GM21619 (cell line): ENCODE data around the gene P2RY2.

Source experiments
- ATAC-seq: cut with Tn5 transposase; IDR thresholded peaks from one replicate; pipeline ENCODE4 v1.9.1; 2021; ENCODE audit not compliant: unreplicated experiment

Gene P2RY2

DNA sequence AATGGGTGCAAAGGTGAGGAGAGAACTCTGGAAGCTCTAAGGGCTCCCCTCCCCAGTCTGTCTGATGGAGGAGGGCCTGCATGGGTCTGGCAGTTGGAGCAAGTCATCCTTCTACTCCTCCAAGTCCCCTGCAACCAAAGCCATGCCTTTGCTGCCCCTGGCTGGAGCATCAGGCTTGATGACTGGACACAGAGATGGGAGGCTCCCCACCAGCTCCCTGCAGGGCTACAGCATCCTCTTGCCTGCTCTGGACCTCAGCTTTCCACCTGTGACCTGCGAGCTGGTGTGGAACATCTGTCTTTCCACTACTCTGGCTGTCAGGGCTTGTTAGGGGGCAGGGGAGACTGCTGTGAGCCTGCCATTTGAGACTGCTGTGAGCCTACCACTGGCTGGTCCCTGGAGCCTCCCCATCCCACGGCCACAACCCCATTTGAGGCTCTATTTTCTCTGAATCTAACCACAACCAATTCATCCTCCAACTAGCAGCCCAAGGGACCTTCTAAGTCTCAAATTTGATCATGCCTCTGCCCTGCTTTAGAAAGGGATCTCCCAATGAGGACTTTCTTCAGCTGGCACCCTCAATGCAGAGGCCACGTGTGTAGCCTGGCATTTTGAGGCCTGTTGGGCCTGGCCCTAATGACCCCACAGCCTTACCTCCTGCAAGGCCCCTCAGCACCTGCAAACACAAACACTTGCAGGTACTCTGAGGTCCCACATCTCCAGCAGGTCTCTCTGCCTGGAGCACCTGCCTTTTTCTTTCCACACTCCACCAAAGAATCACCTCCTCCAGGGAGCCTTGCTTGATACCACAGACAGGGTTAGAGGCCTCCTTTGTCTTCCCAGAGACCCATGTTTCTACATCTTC lies 63.9 kb downstream of the P2RY2 start:
- no peak for ATAC-seq

- no peak for ATAC-seq
Measured at GRCh38 chr11:73283276-73284000, 65.4 kb downstream of the P2RY2 start.

DNA sequence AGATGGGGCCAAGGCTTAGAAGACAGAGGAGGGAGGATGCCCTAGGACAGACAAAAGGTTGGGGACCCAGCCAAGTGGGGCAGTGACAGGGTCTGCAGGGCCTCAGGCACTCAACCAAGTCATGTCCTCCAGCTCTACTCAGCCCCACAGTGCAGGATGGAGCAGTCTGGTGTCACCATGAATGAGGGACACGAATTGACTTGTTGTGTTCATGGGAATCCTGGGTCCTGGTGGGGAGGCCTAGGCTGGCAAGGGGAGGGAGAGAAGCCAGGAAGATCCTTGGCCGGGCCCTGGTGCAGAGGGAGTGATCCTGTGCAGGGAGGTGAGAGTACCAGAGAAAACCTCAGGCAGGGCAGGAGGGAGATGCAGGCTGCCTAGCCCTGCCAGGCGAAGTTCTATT lies 66.0 kb downstream of the P2RY2 start:
- no peak for ATAC-seq

DNA sequence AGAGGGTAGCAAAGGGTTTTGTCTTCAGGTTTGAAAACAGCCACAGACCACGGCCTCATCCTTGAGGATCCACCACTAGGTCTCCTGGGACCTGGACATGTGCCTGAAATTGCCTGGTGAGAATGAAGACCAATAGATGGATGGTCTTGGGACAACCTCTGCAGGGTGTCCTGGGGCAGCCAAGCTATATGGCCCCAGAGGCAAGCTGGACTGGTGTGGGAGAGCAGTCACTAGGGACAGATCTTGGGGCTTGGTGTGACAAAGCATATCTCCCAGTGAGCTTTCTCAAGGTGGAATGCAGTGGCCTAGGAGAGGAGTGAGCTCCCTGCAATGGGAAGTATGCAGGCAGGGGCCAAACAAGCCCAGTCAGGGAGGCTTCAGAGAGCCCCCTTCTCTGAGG lies 67.6 kb downstream of the P2RY2 start:
- no peak for ATAC-seq
